ENCODE measurements around the gene SNED1.

SNED1 gene

GRCh38 chr2:241137276-241138190, 139.1 kb downstream of the SNED1 start:
- DNase-seq, result peak in 1 of 42 donors; percentile 5
- intact Hi-C loops (cut with DNase I), result no loop called here

- intact Hi-C loops (cut with DNase I), result no loop called here
- peak in 1 of 42 donors; percentile 2 for DNase-seq
Observed at GRCh38 chr2:241138471-241138870, 140.1 kb downstream of the SNED1 start.

GRCh38 chr2:241139531-241140444, 141.4 kb downstream of the SNED1 start:
- DNase-seq, result no peak
- intact Hi-C loops (cut with DNase I), result no loop called here

GRCh38 chr2:241140445-241140840, 142.0 kb downstream of the SNED1 start:
- intact Hi-C loops (cut with DNase I), result no loop called here
- no peak for DNase-seq

- DNase-seq, result no peak
- intact Hi-C loops (cut with DNase I), result no loop called here
Observed at GRCh38 chr2:241141214-241141770, 142.9 kb downstream of the SNED1 start.

GRCh38 chr2:241142063-241142462, 143.6 kb downstream of the SNED1 start:
- no peak for DNase-seq
- intact Hi-C loops (cut with DNase I), result no loop called here

- intact Hi-C loops (cut with DNase I), result no loop called here
- no peak for DNase-seq
Observed at GRCh38 chr2:241142593-241142992, 144.2 kb downstream of the SNED1 start.

Measured in head of caudate nucleus (tissue), 42 donors.